A549 (cell line): ENCODE measurements around the gene CD4. TPM values are rescaled to one million over a fixed set of nuclear protein-coding genes. Genes with fewer than 3 reads are reported as not detected.

ENCODE experiments used
- ATAC-seq, 2 experiments: fragments of 200-7000 bp in 1 of 2; fragments of >200 bp in 1 of 2; cut with Nextera tagmentation in 1 of 2; cut with Tn5 transposase in 1 of 2; 3 replicates each; pipeline versions ENCODE4 v1.8.0 to v1.9.1; 2018 to 2020; ENCODE audit warnings: mild to moderate bottlenecking in 1 of 2, moderate library complexity in 1 of 2
- CTCF ChIA-PET: fragments of 300-600 bp; sonication (Branson Sonifier 250); formaldehyde crosslinking; extraction: SDS; loops from one replicate; lab custom pipeline; 2021; ENCODE audit warnings: antibody characterized with exemption, inconsistent platforms; lab: Yijun Ruan, JAX
- POLR2A ChIA-PET: fragments of 350-600 bp; formaldehyde crosslinking; extraction: SDS; loops from one replicate; lab custom pipeline; 2021; ENCODE audit warnings: antibody characterized with exemption, inconsistent platforms; lab: Yijun Ruan, JAX
- DNase-seq, 2 experiments: peaks; one replicate each; pipeline versions ENCODE4 v3.0.0 to v3.0.0-alpha.2; 2011 to 2016; ENCODE audit warnings: low read depth in 1 of 2, low spot score in 1 of 2
- FAIRE-seq: peaks from 2 replicates; lab custom pipeline; 2011; peaks lifted over from hg19 to GRCh38; lab: Jason Lieb, UNC
- H3K27ac ChIP-seq, 2 experiments: fragments of >200 bp; sonication (Bioruptor Twin); formaldehyde crosslinking; 3 replicates each; pipeline ENCODE4 v1.5.1; 2016 to 2017
- H3K4me1 ChIP-seq: fragments of >200 bp; sonication (Bioruptor Twin); formaldehyde crosslinking; 3 replicates; pipeline ENCODE4 v1.6.1; 2016
- H3K4me2 ChIP-seq: fragments of >200 bp; sonication (Bioruptor Twin); formaldehyde crosslinking; 3 replicates; pipeline ENCODE4 v1.6.1; 2016
- H3K4me3 ChIP-seq: fragments of >200 bp; sonication (Bioruptor Twin); formaldehyde crosslinking; 3 replicates; pipeline ENCODE4 v1.5.1; 2016
- H3K9me3 ChIP-seq: fragments of >200 bp; sonication (Bioruptor Twin); formaldehyde crosslinking; 3 replicates; pipeline ENCODE4 v1.6.1; 2016
- CBX8 ChIP-seq: fragments of 200-600 bp; sonication (generic); IDR thresholded peaks from 2 replicates; pipeline ENCODE4 v1.6.1; 2016
- CHD4 ChIP-seq: fragments of 200-600 bp; sonication (generic); IDR thresholded peaks from 2 replicates; pipeline ENCODE4 v1.6.1; 2016; ENCODE audit warnings: antibody characterized with exemption, mild to moderate bottlenecking, borderline replicate concordance
- EP300 ChIP-seq, 2 experiments: fragments of >200 bp; sonication (Bioruptor Twin); formaldehyde crosslinking; IDR thresholded peaks; 2 replicates in 1 of 2; 3 replicates in 1 of 2; pipeline ENCODE4 v1.6.1; 2016 to 2017
- ESRRA ChIP-seq: fragments of 150-350 bp; IDR thresholded peaks from 2 replicates; pipeline ENCODE4 v1.6.1; 2014; ENCODE audit warnings: mild to moderate bottlenecking, low read length, borderline replicate concordance
- FOSB ChIP-seq: fragments of 250-450 bp; sonication (Bioruptor Pico); IDR thresholded peaks from 2 replicates; pipeline ENCODE4 v1.5.0; 2020; ENCODE audit warnings: mild to moderate bottlenecking, moderate library complexity
- FOSL2 ChIP-seq, 2 experiments: fragments of 450-650 bp in 1 of 2; fragments of >200 bp in 1 of 2; sonication (Bioruptor Twin) in 1 of 2; formaldehyde crosslinking; IDR thresholded peaks; 2 replicates each; pipeline versions ENCODE4 v1.5.0 to v1.6.1; 2016 to 2020; ENCODE audit warnings: mild to moderate bottlenecking in 1 of 2, moderate library complexity in 1 of 2
- GATA3 ChIP-seq: IDR thresholded peaks from 2 replicates; pipeline ENCODE4 v1.6.1; 2012; ENCODE audit warnings: borderline replicate concordance
- HDAC2 ChIP-seq: fragments of 200-600 bp; sonication (generic); IDR thresholded peaks from 2 replicates; pipeline ENCODE4 v1.6.1; 2016
- HOXA7 ChIP-seq: fragments of 250-450 bp; sonication (Bioruptor Pico); IDR thresholded peaks from 2 replicates; pipeline ENCODE4 v1.5.0; 2020; ENCODE audit warnings: mild to moderate bottlenecking, moderate library complexity
- JUN ChIP-seq, 2 experiments: fragments of >200 bp; sonication (Bioruptor Twin); formaldehyde crosslinking; IDR thresholded peaks; 2 replicates in 1 of 2; 3 replicates in 1 of 2; pipeline ENCODE4 v1.6.1; 2016 to 2017
- MAFK ChIP-seq: fragments of 450-650 bp; IDR thresholded peaks from 2 replicates; pipeline ENCODE4 v1.6.1; 2014; ENCODE audit not compliant: partially characterized antibody
- NFE2L2 ChIP-seq: fragments of 150-350 bp; conservative IDR thresholded peaks from 2 replicates; pipeline ENCODE4 v1.6.1; 2014; ENCODE audit warnings: low read length
- RCOR1 ChIP-seq: fragments of 150-350 bp; IDR thresholded peaks from 2 replicates; pipeline ENCODE4 v1.6.1; 2014; ENCODE audit warnings: antibody characterized with exemption, low read length, low read depth
- RNF2 ChIP-seq: fragments of 200-600 bp; sonication (generic); IDR thresholded peaks from 2 replicates; pipeline ENCODE4 v1.6.1; 2016; ENCODE audit warnings: low read depth, mild to moderate bottlenecking, antibody characterized with exemption, moderate library complexity, borderline replicate concordance
- TP53 ChIP-seq: fragments of 250-450 bp; sonication (Bioruptor Pico); IDR thresholded peaks from 2 replicates; pipeline ENCODE4 v1.5.0; 2021; ENCODE audit warnings: mild to moderate bottlenecking, moderate library complexity
- WGBS: methylation state at CpG from one replicate; pipeline ENCODE4 v1.1.6; 2017; ENCODE audit errors: missing lambda C conversion rate; 5-methylcytosine and 5-hydroxymethylcytosine counted together
- polyA plus RNA-seq, 4 experiments: library from polyadenylated mRNA; depleted of rRNA in 3 of 4; stranded (reverse); fragments of >200 nt; fragmentation: RNase III in 1 of 4; extraction: RNeasy Plus Mini Kit Qiagen cat#74134 plus additional on column Dnase treatment in 1 of 4; gene quantifications; 2 replicates in 3 of 4; 3 replicates in 1 of 4; pipeline ENCODE4 v1.2.3, GENCODE V29; 2011 to 2017
- TF ChIP-seq, protein P1 (sequence below): fragments of >200 bp; sonication (Bioruptor Twin); formaldehyde crosslinking; IDR thresholded peaks from 3 replicates; pipeline ENCODE4 v1.6.1; 2016
- TF ChIP-seq, protein P2 (sequence below): fragments of >200 bp; sonication (Bioruptor Twin); formaldehyde crosslinking; IDR thresholded peaks from 3 replicates; pipeline ENCODE4 v1.5.1; 2016

Gene CD4
- polyA plus RNA-seq, 2 of the 4 experiments (the other 2 are of a cell fraction) = 0.03 TPM; not detected in 1

DNA sequence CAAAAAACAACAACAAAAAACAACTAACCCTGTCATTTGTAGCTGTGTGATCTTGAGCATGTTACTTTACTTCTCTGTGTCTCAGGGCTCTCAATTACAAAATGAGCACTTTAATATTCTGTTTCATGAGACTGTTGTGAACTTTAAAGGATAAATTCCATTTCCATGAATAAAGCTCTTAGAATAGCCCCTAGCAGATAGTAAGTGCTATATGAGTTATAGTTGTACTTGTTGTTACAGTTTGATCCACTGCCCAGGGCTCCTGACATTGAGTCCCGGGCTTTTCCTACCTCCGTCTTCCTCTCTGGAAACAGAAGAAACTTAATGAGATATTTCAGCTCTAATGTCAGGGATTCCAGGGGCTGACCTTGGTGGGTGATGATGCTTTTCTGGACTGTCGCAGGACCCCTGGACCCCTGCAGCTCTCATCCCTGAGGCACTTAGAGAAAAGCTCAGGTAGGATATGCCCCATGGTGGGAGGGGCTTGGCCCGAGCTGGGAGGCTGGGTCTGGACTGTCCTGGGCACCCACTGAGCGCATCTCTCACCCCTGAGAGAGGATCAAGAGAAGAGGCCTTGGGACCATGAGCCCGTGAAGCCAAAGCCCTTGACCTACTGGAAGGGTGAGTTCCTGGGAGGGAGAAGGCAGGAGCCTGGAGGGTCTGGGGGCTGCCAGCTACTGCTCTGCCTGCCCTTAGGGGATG is 44.0 kb downstream of the CD4 start (continued):
- TF ChIP-seq TP53 (no peak), JUN (IDR thresholded peaks at IDR 0.05) (no peak), HDAC2 (no peak), CHD4 (no peak), RCOR1 (no peak), HOXA7 (no peak), EP300 (IDR thresholded peaks at IDR 0.05) (no peak)

GRCh38 chr12:6834254-6834653 is 44.9 kb downstream of the CD4 start:
- 84% methylated on average over 1 of the region's 1 CpG for WGBS
- DNase-seq (no peak), FAIRE-seq (no peak)
- Histone ChIP-seq H3K4me2 (no peak overlapping the region), H3K4me1 (peaks cover 6% of the 10 kb centered on the region; the same call in 1 of the 3 replicates), H3K27ac (no peak overlapping the region), H3K9me3 (no peaks in the 10 kb centered on the region)
- ChIA-PET CTCF (interaction anchor here (1.2 to 29.8 kb wide), 20 partner anchors 8 to 261 kb away, joined by 3 to 306 read pairs (median 6); partner anchors contain the start of genes CDCA3, GNB3, GPR162 and MLF2), POLR2A (interaction anchor here (0.6 to 0.8 kb wide), 2 partner anchors 111 to 131 kb away, joined by 4 read pairs; partner anchors contain the start of gene COPS7A)
- no peak for TF ChIP-seq NFE2L2
- TF ChIP-seq, protein P1, sequence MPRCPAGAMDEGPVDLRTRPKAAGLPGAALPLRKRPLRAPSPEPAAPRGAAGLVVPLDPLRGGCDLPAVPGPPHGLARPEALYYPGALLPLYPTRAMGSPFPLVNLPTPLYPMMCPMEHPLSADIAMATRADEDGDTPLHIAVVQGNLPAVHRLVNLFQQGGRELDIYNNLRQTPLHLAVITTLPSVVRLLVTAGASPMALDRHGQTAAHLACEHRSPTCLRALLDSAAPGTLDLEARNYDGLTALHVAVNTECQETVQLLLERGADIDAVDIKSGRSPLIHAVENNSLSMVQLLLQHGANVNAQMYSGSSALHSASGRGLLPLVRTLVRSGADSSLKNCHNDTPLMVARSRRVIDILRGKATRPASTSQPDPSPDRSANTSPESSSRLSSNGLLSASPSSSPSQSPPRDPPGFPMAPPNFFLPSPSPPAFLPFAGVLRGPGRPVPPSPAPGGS = no peak
- no peak for TF ChIP-seq FOSL2 (IDR thresholded peaks at IDR 0.05)
- TF ChIP-seq FOSL2 (CRISPR knock-in tag; IDR thresholded peaks at IDR 0.05) = 0 out of 2 replicates have a peak, but pooled peaks have one; percentile 22
- TF ChIP-seq TP53 = no peak
- TF ChIP-seq MAFK = no peak
- TF ChIP-seq, all 56 proteins: peak for 1
- no peak for ATAC-seq
- H3K4me3 ChIP-seq = no peak overlapping the region

GRCh38 chr12:6834873-6835272 is 45.5 kb downstream of the CD4 start:
- H3K4me2 ChIP-seq = no peak overlapping the region
- peaks cover under 1% of the 10 kb centered on the region; the same call in 1 of the 3 replicates for H3K4me1 ChIP-seq
- ChIA-PET POLR2A (interaction anchor here (0.6 to 0.7 kb wide), 2 partner anchors 131 to 177 kb away, joined by 4 read pairs; no protein-coding TSS in a partner anchor), CTCF (interaction anchor here (1.0 to 29.8 kb wide), 22 partner anchors 7 to 232 kb away, joined by 3 to 306 read pairs (median 5); partner anchors contain the start of genes CD4, CDCA3, GNB3 and GPR162)
- H3K27ac ChIP-seq = no peak overlapping the region
- WGBS = 75% methylated on average over 5 of the region's 5 CpGs
- no peak for ATAC-seq
- H3K9me3 ChIP-seq = no peaks in the 10 kb centered on the region
- no peak for TF ChIP-seq CBX8
- TF ChIP-seq, protein P2, sequence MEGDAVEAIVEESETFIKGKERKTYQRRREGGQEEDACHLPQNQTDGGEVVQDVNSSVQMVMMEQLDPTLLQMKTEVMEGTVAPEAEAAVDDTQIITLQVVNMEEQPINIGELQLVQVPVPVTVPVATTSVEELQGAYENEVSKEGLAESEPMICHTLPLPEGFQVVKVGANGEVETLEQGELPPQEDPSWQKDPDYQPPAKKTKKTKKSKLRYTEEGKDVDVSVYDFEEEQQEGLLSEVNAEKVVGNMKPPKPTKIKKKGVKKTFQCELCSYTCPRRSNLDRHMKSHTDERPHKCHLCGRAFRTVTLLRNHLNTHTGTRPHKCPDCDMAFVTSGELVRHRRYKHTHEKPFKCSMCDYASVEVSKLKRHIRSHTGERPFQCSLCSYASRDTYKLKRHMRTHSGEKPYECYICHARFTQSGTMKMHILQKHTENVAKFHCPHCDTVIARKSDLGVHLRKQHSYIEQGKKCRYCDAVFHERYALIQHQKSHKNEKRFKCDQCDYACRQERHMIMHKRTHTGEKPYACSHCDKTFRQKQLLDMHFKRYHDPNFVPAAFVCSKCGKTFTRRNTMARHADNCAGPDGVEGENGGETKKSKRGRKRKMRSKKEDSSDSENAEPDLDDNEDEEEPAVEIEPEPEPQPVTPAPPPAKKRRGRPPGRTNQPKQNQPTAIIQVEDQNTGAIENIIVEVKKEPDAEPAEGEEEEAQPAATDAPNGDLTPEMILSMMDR = no peak
- no peak for TF ChIP-seq GATA3
- no peak for TF ChIP-seq FOSB (CRISPR knock-in tag)
- TF ChIP-seq, all 56 proteins: peak for 0
- FAIRE-seq = no peak
- H3K4me3 ChIP-seq = no peak overlapping the region
- DNase-seq = no peak

DNA sequence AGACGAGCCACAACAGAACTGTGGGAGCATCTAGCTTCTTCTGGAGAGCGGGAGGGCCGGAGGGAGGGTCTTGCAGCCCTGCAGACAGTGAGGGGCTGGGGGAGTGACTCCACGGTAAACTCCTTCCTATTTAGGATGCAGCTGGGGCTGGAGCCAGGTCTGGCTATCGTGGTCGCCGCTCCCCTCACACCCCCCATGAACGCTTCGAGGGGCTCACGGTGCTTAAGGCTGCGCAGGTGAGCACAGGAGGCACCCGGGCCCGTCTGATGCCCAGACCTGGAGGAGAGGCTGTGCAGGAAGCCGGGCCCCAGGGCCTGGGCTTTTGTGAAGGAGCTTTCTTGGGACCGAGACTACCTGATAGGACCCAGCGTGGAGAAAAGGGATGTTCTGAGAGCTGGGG is 47.5 kb downstream of the CD4 start:
- POLR2A ChIA-PET = interaction anchor here (2.2 kb wide), 1 partner anchor 15 kb away, joined by 10 read pairs; the partner anchor contains the start of genes CDCA3 and USP5
- TF ChIP-seq GATA3 = no peak
- no peak for TF ChIP-seq ESRRA
- TF ChIP-seq, protein P1 = no peak
- TF ChIP-seq RNF2 = no peak
- no peaks in the 10 kb centered on the region for H3K9me3 ChIP-seq
- no peak overlapping the region for H3K4me3 ChIP-seq
- H3K4me2 ChIP-seq = no peak overlapping the region
- ATAC-seq = no peak
- CTCF ChIA-PET = interaction anchor here (0.9 to 29.8 kb wide), 13 partner anchors 14 to 266 kb away, joined by 3 to 306 read pairs (median 4); partner anchors contain the start of genes CDCA3, GPR162, MLF2 and USP5
- DNase-seq = no peak
- no peak for FAIRE-seq
- no peak overlapping the region for H3K27ac ChIP-seq
- WGBS = 78% methylated on average over 15 of the region's 16 CpGs
- no peaks in the 10 kb centered on the region for H3K4me1 ChIP-seq
